ENCODE measurements around the gene AOC1.

DNA sequence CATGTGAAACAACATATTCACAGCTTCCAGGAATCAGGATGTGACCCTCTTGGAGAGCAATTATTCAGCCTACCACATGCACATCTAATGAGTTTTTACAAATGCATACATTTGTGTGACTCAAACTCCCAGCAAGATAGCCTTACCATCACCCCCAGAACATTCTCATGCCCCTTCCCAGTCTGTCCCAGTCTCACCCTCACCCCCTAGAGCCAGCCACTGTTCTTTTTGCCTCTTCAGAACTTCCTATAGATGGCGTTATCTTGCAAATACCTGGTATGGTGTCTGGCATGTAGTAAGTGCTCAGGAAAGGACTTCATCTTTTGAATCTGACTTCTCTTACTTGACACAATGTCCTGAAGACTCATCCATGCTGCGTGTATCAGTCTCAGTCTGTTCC lies 23.9 kb upstream of the AOC1 start:
- TF ChIP-seq ZNF598 (CRISPR knock-in tag; IDR thresholded peaks at IDR 0.05; ENCODE audit: borderline replicate concordance), result no peak
- no peak for TF ChIP-seq ZFX (CRISPR knock-in tag; IDR thresholded peaks at IDR 0.05; ENCODE audit: low read depth)
- TF ChIP-seq, protein P1, sequence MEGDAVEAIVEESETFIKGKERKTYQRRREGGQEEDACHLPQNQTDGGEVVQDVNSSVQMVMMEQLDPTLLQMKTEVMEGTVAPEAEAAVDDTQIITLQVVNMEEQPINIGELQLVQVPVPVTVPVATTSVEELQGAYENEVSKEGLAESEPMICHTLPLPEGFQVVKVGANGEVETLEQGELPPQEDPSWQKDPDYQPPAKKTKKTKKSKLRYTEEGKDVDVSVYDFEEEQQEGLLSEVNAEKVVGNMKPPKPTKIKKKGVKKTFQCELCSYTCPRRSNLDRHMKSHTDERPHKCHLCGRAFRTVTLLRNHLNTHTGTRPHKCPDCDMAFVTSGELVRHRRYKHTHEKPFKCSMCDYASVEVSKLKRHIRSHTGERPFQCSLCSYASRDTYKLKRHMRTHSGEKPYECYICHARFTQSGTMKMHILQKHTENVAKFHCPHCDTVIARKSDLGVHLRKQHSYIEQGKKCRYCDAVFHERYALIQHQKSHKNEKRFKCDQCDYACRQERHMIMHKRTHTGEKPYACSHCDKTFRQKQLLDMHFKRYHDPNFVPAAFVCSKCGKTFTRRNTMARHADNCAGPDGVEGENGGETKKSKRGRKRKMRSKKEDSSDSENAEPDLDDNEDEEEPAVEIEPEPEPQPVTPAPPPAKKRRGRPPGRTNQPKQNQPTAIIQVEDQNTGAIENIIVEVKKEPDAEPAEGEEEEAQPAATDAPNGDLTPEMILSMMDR (CRISPR knock-in tag; IDR thresholded peaks at IDR 0.05), result no peak
- TF ChIP-seq, protein P2, sequence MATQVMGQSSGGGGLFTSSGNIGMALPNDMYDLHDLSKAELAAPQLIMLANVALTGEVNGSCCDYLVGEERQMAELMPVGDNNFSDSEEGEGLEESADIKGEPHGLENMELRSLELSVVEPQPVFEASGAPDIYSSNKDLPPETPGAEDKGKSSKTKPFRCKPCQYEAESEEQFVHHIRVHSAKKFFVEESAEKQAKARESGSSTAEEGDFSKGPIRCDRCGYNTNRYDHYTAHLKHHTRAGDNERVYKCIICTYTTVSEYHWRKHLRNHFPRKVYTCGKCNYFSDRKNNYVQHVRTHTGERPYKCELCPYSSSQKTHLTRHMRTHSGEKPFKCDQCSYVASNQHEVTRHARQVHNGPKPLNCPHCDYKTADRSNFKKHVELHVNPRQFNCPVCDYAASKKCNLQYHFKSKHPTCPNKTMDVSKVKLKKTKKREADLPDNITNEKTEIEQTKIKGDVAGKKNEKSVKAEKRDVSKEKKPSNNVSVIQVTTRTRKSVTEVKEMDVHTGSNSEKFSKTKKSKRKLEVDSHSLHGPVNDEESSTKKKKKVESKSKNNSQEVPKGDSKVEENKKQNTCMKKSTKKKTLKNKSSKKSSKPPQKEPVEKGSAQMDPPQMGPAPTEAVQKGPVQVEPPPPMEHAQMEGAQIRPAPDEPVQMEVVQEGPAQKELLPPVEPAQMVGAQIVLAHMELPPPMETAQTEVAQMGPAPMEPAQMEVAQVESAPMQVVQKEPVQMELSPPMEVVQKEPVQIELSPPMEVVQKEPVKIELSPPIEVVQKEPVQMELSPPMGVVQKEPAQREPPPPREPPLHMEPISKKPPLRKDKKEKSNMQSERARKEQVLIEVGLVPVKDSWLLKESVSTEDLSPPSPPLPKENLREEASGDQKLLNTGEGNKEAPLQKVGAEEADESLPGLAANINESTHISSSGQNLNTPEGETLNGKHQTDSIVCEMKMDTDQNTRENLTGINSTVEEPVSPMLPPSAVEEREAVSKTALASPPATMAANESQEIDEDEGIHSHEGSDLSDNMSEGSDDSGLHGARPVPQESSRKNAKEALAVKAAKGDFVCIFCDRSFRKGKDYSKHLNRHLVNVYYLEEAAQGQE (IDR thresholded peaks at IDR 0.05; ENCODE audit: borderline replicate concordance in 1 of 2, low read depth in 1 of 2, low read length in 2 of 2), result no peak
- no peak for TF ChIP-seq MYC (CRISPR knock-in tag; IDR thresholded peaks at IDR 0.05; ENCODE audit: borderline replicate concordance)
- no peak for TF ChIP-seq HCFC1 (IDR thresholded peaks at IDR 0.05; ENCODE audit: low read depth, low read length)
- no peak for TF ChIP-seq ZNF275 (CRISPR knock-in tag; IDR thresholded peaks at IDR 0.05; ENCODE audit: borderline replicate concordance)
- TF ChIP-seq ZNF776 (CRISPR knock-in tag; IDR thresholded peaks at IDR 0.05), result no peak
- TF ChIP-seq ZNF431 (CRISPR knock-in tag; IDR thresholded peaks at IDR 0.05; ENCODE audit: borderline replicate concordance, low read depth), result no peak
- TF ChIP-seq ZNF530 (CRISPR knock-in tag; IDR thresholded peaks at IDR 0.05; ENCODE audit: low read depth), result no peak
- TF ChIP-seq ZNF652 (CRISPR knock-in tag; IDR thresholded peaks at IDR 0.05; ENCODE audit: borderline replicate concordance, low read depth), result no peak
- no peak for TF ChIP-seq HNF1B (CRISPR knock-in tag; IDR thresholded peaks at IDR 0.05)
- no peak for TF ChIP-seq MAFK (conservative IDR thresholded peaks at IDR 0.05 in 1 of 2, IDR thresholded peaks at IDR 0.05 in 1 of 2; ENCODE audit: low read length in 2 of 2)
- no peak for TF ChIP-seq ZNF24 (IDR thresholded peaks at IDR 0.05)

All from HepG2 (cell line).